Smooth muscle cell (in vitro differentiated cells): ENCODE results near the gene CHFR. TPM values are rescaled to one million over a fixed set of nuclear protein-coding genes. Genes with fewer than 3 reads are reported as not detected.

Experiments used
- DNase-seq: peaks from one replicate; lab custom pipeline; 2025; ENCODE audit not compliant: unreplicated experiment; lab: John Stamatoyannopoulos, UW
- H2AFZ ChIP-seq: fragments of 200-600 bp; sonication (generic); 2 replicates; pipeline ENCODE4 v1.6.0; 2016; ENCODE audit warnings: antibody characterized with exemption, low read depth, mild to moderate bottlenecking
- H3F3A ChIP-seq: fragments of 200-600 bp; sonication (generic); 2 replicates; pipeline ENCODE4 v1.6.0; 2017; ENCODE audit warnings: antibody characterized with exemption, low read depth
- H3K27ac ChIP-seq: fragments of 200-600 bp; sonication (generic); 2 replicates; pipeline ENCODE4 v1.5.1; 2016; ENCODE audit warnings: low read depth, mild to moderate bottlenecking
- H3K27me3 ChIP-seq: fragments of 200-600 bp; sonication (generic); 2 replicates; pipeline ENCODE4 v1.6.1; 2016; ENCODE audit warnings: low read depth, mild to moderate bottlenecking
- H3K36me3 ChIP-seq: fragments of 200-600 bp; sonication (generic); 2 replicates; pipeline ENCODE4 v1.5.1; 2016; ENCODE audit warnings: low read depth
- H3K4me1 ChIP-seq: fragments of 200-600 bp; sonication (generic); 2 replicates; pipeline ENCODE4 v1.5.1; 2016; ENCODE audit warnings: low read depth
- H3K4me2 ChIP-seq: fragments of 200-600 bp; sonication (generic); 2 replicates; pipeline ENCODE4 v1.6.0; 2016; ENCODE audit warnings: mild to moderate bottlenecking
- H3K4me3 ChIP-seq: fragments of 200-600 bp; sonication (generic); 2 replicates; pipeline ENCODE4 v1.5.1; 2016; ENCODE audit warnings: mild to moderate bottlenecking
- H3K79me2 ChIP-seq: fragments of 200-600 bp; sonication (generic); 2 replicates; pipeline ENCODE4 v1.6.0; 2016; ENCODE audit warnings: low read depth, mild to moderate bottlenecking
- H3K9ac ChIP-seq: fragments of 200-600 bp; sonication (generic); 2 replicates; pipeline ENCODE4 v1.6.0; 2016; ENCODE audit warnings: low read depth
- H3K9me3 ChIP-seq: fragments of 200-600 bp; sonication (generic); replicated peaks from 2 replicates; pipeline ENCODE4 v1.5.1; 2016; ENCODE audit warnings: low read depth
- H4K20me1 ChIP-seq: fragments of 200-600 bp; sonication (generic); 2 replicates; pipeline ENCODE4 v1.6.0; 2016; ENCODE audit warnings: low read depth
- WGBS: methylation state at CpG from one replicate; pipeline ENCODE4 v1.1.7; 2016; ENCODE audit warnings: low lambda C conversion rate; 5-methylcytosine and 5-hydroxymethylcytosine counted together
- polyA plus RNA-seq: library from polyadenylated mRNA; unstranded; fragments of >200 nt; fragmentation: Nextera tagmentation; extraction: Ambion mirVana; gene quantifications from 2 replicates; pipeline ENCODE4 v1.2.1, GENCODE V29; 2016
- total RNA-seq: library from RNA; depleted of rRNA; stranded (reverse); fragments of >200 nt; gene quantifications from 2 replicates; pipeline ENCODE4 v1.2.3, GENCODE V29; 2014
- TF ChIP-seq, protein P1 (sequence below): fragments of 200-600 bp; sonication (generic); IDR thresholded peaks from 2 replicates; pipeline ENCODE4 v1.5.1; 2017; ENCODE audit warnings: borderline replicate concordance, mild to moderate bottlenecking, antibody characterized with exemption; ENCODE audit not compliant: insufficient read depth, poor library complexity, severe bottlenecking

The CHFR gene
- total and polyA plus RNA-seq, 2 experiments from 2014 or later: 24.0 to 26.2 TPM

- Histone ChIP-seq H2AFZ (no peak overlapping the region), H3F3A (peaks cover 3% of the 10 kb centered on the region), H3K27ac (peak overlapping the region; percentile 41), H3K4me3 (no peak overlapping the region), H3K27me3 (no peaks in the 10 kb centered on the region), H4K20me1 (peaks cover 72% of the 10 kb centered on the region), H3K4me2 (no peak overlapping the region), H3K4me1 (peaks cover 6% of the 10 kb centered on the region), H3K79me2 (peaks cover 72% of the 10 kb centered on the region), H3K36me3 (no peaks in the 10 kb centered on the region), H3K9me3 (no peaks in the 10 kb centered on the region), H3K9ac (no peak overlapping the region)
- 94% methylated on average over 18 of the region's 18 CpGs for WGBS
- DNase-seq: no peak
- TF ChIP-seq, protein P1, sequence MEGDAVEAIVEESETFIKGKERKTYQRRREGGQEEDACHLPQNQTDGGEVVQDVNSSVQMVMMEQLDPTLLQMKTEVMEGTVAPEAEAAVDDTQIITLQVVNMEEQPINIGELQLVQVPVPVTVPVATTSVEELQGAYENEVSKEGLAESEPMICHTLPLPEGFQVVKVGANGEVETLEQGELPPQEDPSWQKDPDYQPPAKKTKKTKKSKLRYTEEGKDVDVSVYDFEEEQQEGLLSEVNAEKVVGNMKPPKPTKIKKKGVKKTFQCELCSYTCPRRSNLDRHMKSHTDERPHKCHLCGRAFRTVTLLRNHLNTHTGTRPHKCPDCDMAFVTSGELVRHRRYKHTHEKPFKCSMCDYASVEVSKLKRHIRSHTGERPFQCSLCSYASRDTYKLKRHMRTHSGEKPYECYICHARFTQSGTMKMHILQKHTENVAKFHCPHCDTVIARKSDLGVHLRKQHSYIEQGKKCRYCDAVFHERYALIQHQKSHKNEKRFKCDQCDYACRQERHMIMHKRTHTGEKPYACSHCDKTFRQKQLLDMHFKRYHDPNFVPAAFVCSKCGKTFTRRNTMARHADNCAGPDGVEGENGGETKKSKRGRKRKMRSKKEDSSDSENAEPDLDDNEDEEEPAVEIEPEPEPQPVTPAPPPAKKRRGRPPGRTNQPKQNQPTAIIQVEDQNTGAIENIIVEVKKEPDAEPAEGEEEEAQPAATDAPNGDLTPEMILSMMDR: no peak
Observed at GRCh38 chr12:132825089-132825488, 62.3 kb downstream of the CHFR start.

GRCh38 chr12:132824053-132824452 lies 63.4 kb downstream of the CHFR start:
- WGBS: 89% methylated on average over 7 of the region's 7 CpGs
- Histone ChIP-seq H3K27ac (peak overlapping the region; percentile 41), H3K9me3 (no peaks in the 10 kb centered on the region), H3F3A (peaks cover 3% of the 10 kb centered on the region), H3K4me2 (no peak overlapping the region), H2AFZ (no peak overlapping the region), H3K27me3 (no peaks in the 10 kb centered on the region), H3K4me1 (peaks cover 6% of the 10 kb centered on the region), H3K9ac (no peak overlapping the region), H3K36me3 (no peaks in the 10 kb centered on the region), H4K20me1 (peaks cover 82% of the 10 kb centered on the region), H3K79me2 (peaks cover 80% of the 10 kb centered on the region), H3K4me3 (no peak overlapping the region)
- TF ChIP-seq, protein P1: no peak
- no peak for DNase-seq

GRCh38 chr12:132818562-132818961 lies 68.8 kb downstream of the CHFR start:
- peaks cover 13% of the 10 kb centered on the region for H3K36me3 ChIP-seq
- no peak overlapping the region for H3K27ac ChIP-seq
- no peak overlapping the region for H3K4me3 ChIP-seq
- TF ChIP-seq, protein P1: no peak
- WGBS: 96% methylated on average over 8 of the region's 8 CpGs
- H3K9me3 ChIP-seq: no peaks in the 10 kb centered on the region
- H3K9ac ChIP-seq: no peak overlapping the region
- no peak overlapping the region for H2AFZ ChIP-seq
- DNase-seq: no peak
- peaks cover 87% of the 10 kb centered on the region for H4K20me1 ChIP-seq
- no peaks in the 10 kb centered on the region for H3K27me3 ChIP-seq
- no peaks in the 10 kb centered on the region for H3K4me1 ChIP-seq
- peaks cover 52% of the 10 kb centered on the region for H3K79me2 ChIP-seq
- H3F3A ChIP-seq: no peaks in the 10 kb centered on the region
- no peak overlapping the region for H3K4me2 ChIP-seq

GRCh38 chr12:132814232-132814631 lies 73.2 kb downstream of the CHFR start:
- no peaks in the 10 kb centered on the region for H3K9me3 ChIP-seq
- no peaks in the 10 kb centered on the region for H3K27me3 ChIP-seq
- peaks cover 13% of the 10 kb centered on the region for H3K36me3 ChIP-seq
- no peaks in the 10 kb centered on the region for H3F3A ChIP-seq
- 97% methylated on average over 21 of the region's 21 CpGs for WGBS
- peaks cover 34% of the 10 kb centered on the region for H3K79me2 ChIP-seq
- H3K4me1 ChIP-seq: no peaks in the 10 kb centered on the region
- H2AFZ ChIP-seq: no peak overlapping the region
- no peak overlapping the region for H3K4me3 ChIP-seq
- H3K9ac ChIP-seq: no peak overlapping the region
- H3K4me2 ChIP-seq: no peak overlapping the region
- peaks cover 90% of the 10 kb centered on the region for H4K20me1 ChIP-seq
- TF ChIP-seq, protein P1: no peak
- DNase-seq: no peak
- H3K27ac ChIP-seq: no peak overlapping the region
